ENCODE data around the gene GPR68.

GPR68 gene, protein sequence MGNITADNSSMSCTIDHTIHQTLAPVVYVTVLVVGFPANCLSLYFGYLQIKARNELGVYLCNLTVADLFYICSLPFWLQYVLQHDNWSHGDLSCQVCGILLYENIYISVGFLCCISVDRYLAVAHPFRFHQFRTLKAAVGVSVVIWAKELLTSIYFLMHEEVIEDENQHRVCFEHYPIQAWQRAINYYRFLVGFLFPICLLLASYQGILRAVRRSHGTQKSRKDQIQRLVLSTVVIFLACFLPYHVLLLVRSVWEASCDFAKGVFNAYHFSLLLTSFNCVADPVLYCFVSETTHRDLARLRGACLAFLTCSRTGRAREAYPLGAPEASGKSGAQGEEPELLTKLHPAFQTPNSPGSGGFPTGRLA

DNA sequence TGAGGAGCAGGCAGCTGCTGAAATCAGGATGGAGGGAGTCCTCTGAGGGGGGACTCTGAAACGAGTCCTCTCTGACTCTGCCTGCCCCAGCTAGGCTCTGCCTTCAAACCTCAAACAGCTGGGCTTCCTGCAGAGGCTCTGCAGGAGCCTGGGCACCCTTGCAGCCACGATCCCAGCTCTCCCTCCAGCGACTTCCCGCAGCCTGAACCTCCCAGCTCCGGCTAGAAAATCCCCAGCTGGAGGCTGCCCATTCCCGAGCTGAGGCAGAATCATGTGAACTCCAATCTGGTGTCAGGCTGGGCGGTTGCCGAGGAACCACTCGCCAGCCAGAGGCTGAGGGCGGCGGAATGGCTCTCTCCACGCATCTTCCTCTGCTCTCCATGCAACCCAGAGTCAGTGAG lies at the start of gene GPR68:
Gene GPR68, minus strand, starts transcription at position 204 of the 401 bp plus-strand sequence. CDS start 9,654 bp downstream, outside the sequence.
- Histone ChIP-seq H3K9ac (ENCODE audit: low read length) (peak within 1 kb of the TSS; percentile 20), H3K27me3 (replicated peaks; ENCODE audit: control insufficient read depth, insufficient read depth, low read length) (no peaks in the 10 kb centered on the region), H3K9me3 (ENCODE audit: control insufficient read depth, low read length) (no peaks in the 10 kb centered on the region), H3K36me3 (ENCODE audit: control insufficient read depth, insufficient read depth, low read length, severe bottlenecking) (no peaks in the 10 kb centered on the region), H3K4me1 (ENCODE audit: control insufficient read depth, insufficient read depth, low read length) (peaks cover 21% of the 10 kb centered on the region), H3K4me3 (ENCODE audit: low read length) (peak within 1 kb of the TSS; percentile 70)
- peak; percentile 54 for DNase-seq (ENCODE audit: low read depth)

DNA sequence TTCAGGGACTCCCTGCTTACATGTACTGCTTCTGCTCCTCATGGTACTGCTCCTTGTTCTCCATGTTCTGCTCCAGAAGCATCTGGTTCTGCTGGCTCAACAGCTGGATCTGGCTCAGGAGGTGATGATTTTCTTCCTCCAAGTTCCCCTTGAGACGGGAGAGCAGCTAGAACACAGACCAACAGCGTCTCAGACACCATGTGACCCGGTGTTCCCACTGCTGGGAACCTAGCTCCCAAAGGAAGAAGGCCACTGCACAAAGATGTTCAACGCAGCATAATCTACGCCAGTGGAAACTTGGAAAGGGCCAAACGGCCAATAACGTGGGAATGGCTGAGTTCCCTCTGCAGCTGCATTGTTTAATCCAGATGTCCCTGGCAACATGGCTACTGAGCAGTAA lies 49.6 kb upstream of the GPR68 start:
- no peaks in the 10 kb centered on the region for H3K4me1 ChIP-seq (ENCODE audit: control insufficient read depth, insufficient read depth, low read length)
- no peaks in the 10 kb centered on the region for H3K9me3 ChIP-seq (ENCODE audit: control insufficient read depth, low read length)
- no peaks in the 10 kb centered on the region for H3K36me3 ChIP-seq (ENCODE audit: control insufficient read depth, insufficient read depth, low read length, severe bottlenecking)
- DNase-seq (ENCODE audit: low read depth): no peak
- no peak overlapping the region for H3K9ac ChIP-seq (ENCODE audit: low read length)
- H3K4me3 ChIP-seq (ENCODE audit: low read length): no peak overlapping the region
- peaks cover 36% of the 10 kb centered on the region for H3K27me3 ChIP-seq (replicated peaks; ENCODE audit: control insufficient read depth, insufficient read depth, low read length)

DNA sequence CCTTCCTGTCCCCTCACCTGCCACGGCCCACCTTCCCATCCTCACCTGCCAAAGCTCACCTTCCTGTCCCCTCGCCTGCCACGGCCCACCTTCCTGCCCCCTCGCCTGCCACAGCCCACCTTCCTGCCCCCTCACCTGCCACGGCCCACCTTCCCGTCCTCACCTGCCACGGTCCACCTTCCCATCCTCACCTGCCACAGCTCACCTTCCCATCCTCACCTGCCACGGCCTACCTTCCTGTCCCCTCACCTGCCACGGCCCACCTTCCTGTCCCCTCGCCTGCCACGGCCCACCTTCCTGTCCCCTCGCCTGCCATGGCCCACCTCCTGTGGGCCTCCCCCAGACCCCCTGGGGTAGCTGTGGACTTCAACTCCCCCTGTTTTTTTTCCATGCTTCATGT lies 48.8 kb upstream of the GPR68 start:
- no peak overlapping the region for H3K9ac ChIP-seq (ENCODE audit: low read length)
- H3K4me3 ChIP-seq (ENCODE audit: low read length): no peak overlapping the region
- H3K36me3 ChIP-seq (ENCODE audit: control insufficient read depth, insufficient read depth, low read length, severe bottlenecking): no peaks in the 10 kb centered on the region
- no peaks in the 10 kb centered on the region for H3K9me3 ChIP-seq (ENCODE audit: control insufficient read depth, low read length)
- DNase-seq (ENCODE audit: low read depth): no peak
- H3K27me3 ChIP-seq (replicated peaks; ENCODE audit: control insufficient read depth, insufficient read depth, low read length): peaks cover 36% of the 10 kb centered on the region
- no peaks in the 10 kb centered on the region for H3K4me1 ChIP-seq (ENCODE audit: control insufficient read depth, insufficient read depth, low read length)

DNA sequence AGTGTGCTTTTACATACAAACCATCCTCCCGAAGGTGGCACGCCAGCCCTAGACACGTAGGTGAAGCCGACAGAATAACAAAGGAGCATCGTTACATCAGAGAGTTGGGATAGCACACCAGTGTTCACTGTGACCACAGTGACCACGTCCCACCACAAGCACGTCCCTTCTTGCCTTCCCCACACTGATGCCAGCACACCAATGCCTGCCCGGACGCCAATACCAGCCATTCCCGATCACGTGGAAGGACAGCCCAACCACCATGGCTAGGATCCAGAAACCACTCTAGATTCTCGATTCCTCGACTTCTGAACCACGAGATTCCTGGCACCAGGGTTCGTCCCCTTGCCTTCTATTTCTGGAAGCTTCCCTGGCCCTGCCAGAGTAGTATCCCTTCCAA lies 48.0 kb upstream of the GPR68 start:
- DNase-seq (ENCODE audit: low read depth): no peak
- Histone ChIP-seq H3K36me3 (ENCODE audit: control insufficient read depth, insufficient read depth, low read length, severe bottlenecking) (no peaks in the 10 kb centered on the region), H3K4me3 (ENCODE audit: low read length) (no peak overlapping the region), H3K4me1 (ENCODE audit: control insufficient read depth, insufficient read depth, low read length) (no peaks in the 10 kb centered on the region), H3K27me3 (replicated peaks; ENCODE audit: control insufficient read depth, insufficient read depth, low read length) (peaks cover 36% of the 10 kb centered on the region), H3K9ac (ENCODE audit: low read length) (no peak overlapping the region), H3K9me3 (ENCODE audit: control insufficient read depth, low read length) (no peaks in the 10 kb centered on the region)

DNA sequence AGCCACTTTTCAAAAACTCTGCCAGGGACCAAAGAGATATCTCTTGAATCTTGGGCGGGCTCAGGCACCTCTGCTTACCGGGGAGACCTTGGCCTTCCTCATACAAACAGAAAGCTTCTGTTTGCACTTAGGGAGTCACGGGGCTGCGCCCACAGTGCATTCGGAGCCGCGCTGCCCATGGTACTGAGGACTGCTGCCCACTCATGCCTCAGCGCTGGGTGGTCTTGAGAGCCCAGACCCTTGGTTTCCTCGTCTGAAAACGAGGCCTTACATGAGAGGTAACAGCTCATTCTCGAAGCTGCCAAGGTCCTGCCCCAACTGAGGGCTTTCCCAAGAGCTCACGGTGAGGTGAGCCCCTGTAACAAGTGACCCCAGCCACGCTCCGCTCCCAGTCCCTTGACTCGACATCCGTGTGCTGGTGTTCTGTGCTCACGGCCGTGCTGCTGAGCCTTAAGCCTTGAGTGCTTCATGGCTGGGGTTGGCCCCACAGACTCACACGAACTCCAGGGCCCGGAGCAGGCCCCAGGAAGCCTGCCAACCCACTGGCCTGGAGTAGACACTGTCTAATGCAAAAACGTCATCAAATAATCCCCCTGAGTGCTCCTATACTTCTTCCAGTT lies 47.4 kb upstream of the GPR68 start:
- no peak for DNase-seq (ENCODE audit: low read depth)
- no peaks in the 10 kb centered on the region for H3K9me3 ChIP-seq (ENCODE audit: control insufficient read depth, low read length)
- peaks cover 36% of the 10 kb centered on the region for H3K27me3 ChIP-seq (replicated peaks; ENCODE audit: control insufficient read depth, insufficient read depth, low read length)
- H3K4me3 ChIP-seq (ENCODE audit: low read length): no peak overlapping the region
- H3K9ac ChIP-seq (ENCODE audit: low read length): no peak overlapping the region
- H3K4me1 ChIP-seq (ENCODE audit: control insufficient read depth, insufficient read depth, low read length): no peaks in the 10 kb centered on the region
- no peaks in the 10 kb centered on the region for H3K36me3 ChIP-seq (ENCODE audit: control insufficient read depth, insufficient read depth, low read length, severe bottlenecking)

DNA sequence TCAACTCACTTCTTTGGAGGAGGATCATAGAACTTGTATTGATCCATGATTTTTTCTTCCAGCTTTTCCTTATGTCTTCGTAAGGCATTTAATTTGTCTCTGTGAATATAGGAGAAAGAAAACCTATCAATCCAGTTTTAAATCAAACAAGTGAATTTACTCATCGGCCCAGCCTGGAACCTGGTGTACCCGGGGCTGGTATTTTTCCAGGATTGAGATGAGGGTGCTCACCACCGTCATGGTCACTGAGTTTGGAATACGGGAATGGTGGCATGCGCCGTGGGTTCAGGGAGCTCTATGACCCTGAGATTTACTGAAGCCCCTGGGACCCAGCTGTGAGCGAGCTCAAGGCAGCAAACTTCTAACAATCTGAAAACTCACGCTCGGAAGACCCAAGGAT lies 46.5 kb upstream of the GPR68 start:
- Histone ChIP-seq H3K36me3 (ENCODE audit: control insufficient read depth, insufficient read depth, low read length, severe bottlenecking) (no peaks in the 10 kb centered on the region), H3K9ac (ENCODE audit: low read length) (no peak overlapping the region), H3K4me1 (ENCODE audit: control insufficient read depth, insufficient read depth, low read length) (no peaks in the 10 kb centered on the region), H3K4me3 (ENCODE audit: low read length) (no peak overlapping the region), H3K27me3 (replicated peaks; ENCODE audit: control insufficient read depth, insufficient read depth, low read length) (peaks cover 27% of the 10 kb centered on the region), H3K9me3 (ENCODE audit: control insufficient read depth, low read length) (no peaks in the 10 kb centered on the region)
- no peak for DNase-seq (ENCODE audit: low read depth)

DNA sequence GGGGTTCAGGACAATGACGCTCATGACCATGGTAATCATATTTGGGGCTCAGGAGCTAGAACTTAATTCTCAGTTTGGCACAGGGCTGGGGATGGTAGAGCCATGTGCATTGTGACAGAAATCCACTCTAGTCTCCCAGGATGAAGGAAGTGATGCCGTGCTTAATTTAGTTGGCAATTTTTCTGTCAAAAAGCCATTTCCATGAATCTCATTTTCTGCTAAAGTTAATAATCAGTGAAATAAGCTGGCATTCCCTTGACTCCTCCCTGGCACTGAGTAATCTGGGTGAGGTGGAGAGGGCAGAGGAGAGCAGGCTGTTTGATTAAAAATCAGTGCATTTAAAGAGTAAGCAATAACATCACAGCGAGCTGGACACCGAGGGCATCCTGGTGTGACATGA lies 45.0 kb upstream of the GPR68 start:
- Histone ChIP-seq H3K9ac (ENCODE audit: low read length) (no peak overlapping the region), H3K9me3 (ENCODE audit: control insufficient read depth, low read length) (no peaks in the 10 kb centered on the region), H3K27me3 (replicated peaks; ENCODE audit: control insufficient read depth, insufficient read depth, low read length) (peaks cover 22% of the 10 kb centered on the region), H3K4me3 (ENCODE audit: low read length) (no peak overlapping the region), H3K36me3 (ENCODE audit: control insufficient read depth, insufficient read depth, low read length, severe bottlenecking) (no peaks in the 10 kb centered on the region), H3K4me1 (ENCODE audit: control insufficient read depth, insufficient read depth, low read length) (peaks cover 8% of the 10 kb centered on the region)
- DNase-seq (ENCODE audit: low read depth): no peak

DNA sequence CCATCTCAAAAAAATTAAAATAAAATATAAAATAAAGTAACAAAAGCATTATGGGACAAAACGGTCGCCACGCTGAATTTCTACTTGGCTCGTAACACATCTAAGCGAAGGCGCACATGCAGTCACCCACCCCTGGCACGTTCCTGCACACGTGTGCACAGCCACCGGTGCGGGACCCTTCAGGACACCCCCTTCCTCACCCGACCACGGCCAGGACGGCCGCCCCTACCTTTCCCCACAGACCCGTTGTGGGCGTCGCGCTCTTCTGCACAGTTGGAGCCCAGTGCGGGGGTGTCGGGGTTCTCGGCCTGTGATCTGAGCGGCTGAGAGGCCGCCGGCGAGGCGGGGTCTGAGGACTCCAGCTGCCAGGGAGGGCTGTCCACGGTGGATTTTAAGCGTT lies 44.4 kb upstream of the GPR68 start:
- peaks cover 14% of the 10 kb centered on the region for H3K4me1 ChIP-seq (ENCODE audit: control insufficient read depth, insufficient read depth, low read length)
- H3K9me3 ChIP-seq (ENCODE audit: control insufficient read depth, low read length): no peaks in the 10 kb centered on the region
- no peaks in the 10 kb centered on the region for H3K36me3 ChIP-seq (ENCODE audit: control insufficient read depth, insufficient read depth, low read length, severe bottlenecking)
- no peak overlapping the region for H3K4me3 ChIP-seq (ENCODE audit: low read length)
- no peak for DNase-seq (ENCODE audit: low read depth)
- no peak overlapping the region for H3K9ac ChIP-seq (ENCODE audit: low read length)
- peaks cover 22% of the 10 kb centered on the region for H3K27me3 ChIP-seq (replicated peaks; ENCODE audit: control insufficient read depth, insufficient read depth, low read length)

DNA sequence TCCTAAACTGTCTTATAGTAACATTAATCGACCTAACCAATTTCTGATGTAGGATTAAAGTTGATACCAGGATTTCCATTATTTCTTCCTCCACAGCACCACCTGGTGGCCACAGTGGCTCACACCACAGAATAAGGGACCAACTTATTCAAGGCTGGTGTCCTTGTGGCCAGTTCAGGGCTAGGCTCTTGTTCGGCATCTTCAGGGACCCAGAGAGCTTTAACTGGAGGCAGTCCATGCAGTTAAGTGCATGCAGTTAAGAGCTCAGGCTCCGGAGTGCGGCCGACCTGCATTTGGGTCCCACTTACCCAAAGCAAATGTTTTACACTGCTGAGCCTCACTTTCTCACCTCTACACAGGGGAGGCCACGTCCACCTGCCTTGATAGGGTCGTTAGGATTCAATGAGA lies 42.0 kb upstream of the GPR68 start:
- peaks cover 8% of the 10 kb centered on the region for H3K9me3 ChIP-seq (ENCODE audit: control insufficient read depth, low read length)
- H3K27me3 ChIP-seq (replicated peaks; ENCODE audit: control insufficient read depth, insufficient read depth, low read length): peaks cover 7% of the 10 kb centered on the region

DNA sequence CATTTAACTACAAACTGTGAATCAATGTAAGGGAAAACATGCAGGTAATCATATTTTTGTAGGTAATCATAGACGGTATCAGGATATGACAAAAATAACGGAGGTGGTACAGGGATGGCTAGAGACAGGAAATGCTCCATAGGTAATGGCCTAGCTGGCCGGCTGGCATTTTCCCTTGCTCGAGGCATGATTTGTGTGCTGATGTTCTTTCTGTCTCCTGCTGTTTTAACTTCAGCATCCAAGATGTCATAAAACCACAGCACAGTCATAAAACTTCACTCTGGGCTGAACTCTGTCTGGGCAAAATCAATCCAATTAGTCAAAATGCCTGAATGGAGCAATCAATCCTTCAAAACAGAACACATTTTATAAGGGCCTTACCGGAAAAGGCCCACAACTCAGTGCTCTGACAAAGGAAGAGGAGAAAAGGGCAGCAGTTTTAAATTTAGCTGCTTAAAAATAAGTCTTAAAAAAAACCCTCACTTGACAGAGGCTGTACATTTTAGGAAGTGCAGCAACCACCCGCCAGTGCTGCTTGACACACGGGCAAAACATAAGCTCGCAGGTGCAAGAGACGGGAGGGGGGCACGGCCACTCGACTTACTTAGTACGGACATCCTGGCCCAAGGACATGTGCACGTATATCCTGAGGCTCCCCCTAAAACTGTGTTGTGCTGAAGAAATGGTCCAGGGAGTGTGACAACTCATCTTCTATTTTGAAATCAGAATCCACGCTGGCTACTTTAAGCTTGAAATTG lies 40.5 kb upstream of the GPR68 start:
- H3K4me1 ChIP-seq (ENCODE audit: control insufficient read depth, insufficient read depth, low read length): peaks cover 20% of the 10 kb centered on the region
- H3K9ac ChIP-seq (ENCODE audit: low read length): no peak overlapping the region
- no peaks in the 10 kb centered on the region for H3K27me3 ChIP-seq (replicated peaks; ENCODE audit: control insufficient read depth, insufficient read depth, low read length)
- DNase-seq (ENCODE audit: low read depth): no peak
- H3K4me3 ChIP-seq (ENCODE audit: low read length): no peak overlapping the region
- peaks cover 8% of the 10 kb centered on the region for H3K9me3 ChIP-seq (ENCODE audit: control insufficient read depth, low read length)
- no peaks in the 10 kb centered on the region for H3K36me3 ChIP-seq (ENCODE audit: control insufficient read depth, insufficient read depth, low read length, severe bottlenecking)

More for the DNA sequence above, 42.0 kb upstream of the GPR68 start:
- peak; percentile 89 for DNase-seq (ENCODE audit: low read depth)
- H3K4me3 ChIP-seq (ENCODE audit: low read length): no peak overlapping the region
- no peak overlapping the region for H3K9ac ChIP-seq (ENCODE audit: low read length)
- H3K4me1 ChIP-seq (ENCODE audit: control insufficient read depth, insufficient read depth, low read length): peaks cover 20% of the 10 kb centered on the region
- no peaks in the 10 kb centered on the region for H3K36me3 ChIP-seq (ENCODE audit: control insufficient read depth, insufficient read depth, low read length, severe bottlenecking)

DNA sequence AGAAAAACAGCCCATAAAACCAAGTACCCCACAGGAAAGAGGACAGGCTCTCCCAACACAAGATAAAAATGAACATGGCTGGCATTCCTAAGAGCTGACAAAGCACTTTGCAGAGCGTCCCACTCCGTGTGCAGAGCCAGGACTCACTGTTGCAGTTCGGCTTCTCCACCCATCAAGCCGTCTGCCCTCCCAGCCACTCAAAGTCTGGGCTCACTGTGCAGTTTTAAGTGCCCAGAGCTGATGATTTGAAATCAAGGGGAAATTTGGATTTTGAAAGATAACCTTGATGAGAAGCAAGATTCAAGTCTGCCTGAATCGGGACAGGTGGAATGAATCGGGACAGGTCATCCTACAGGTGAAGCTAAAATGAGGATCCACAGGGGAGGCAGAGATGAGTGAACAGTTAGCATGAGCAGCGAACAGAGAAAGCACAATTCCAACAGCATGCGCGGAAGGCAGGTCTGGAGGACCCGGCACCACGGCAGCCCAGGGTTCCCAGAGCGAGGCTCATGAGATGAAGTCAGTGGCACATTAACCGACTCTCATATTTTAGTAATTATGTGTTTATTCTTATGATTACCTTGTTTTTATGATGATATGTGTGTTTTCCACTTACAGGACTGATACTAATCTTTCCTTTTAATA lies 39.8 kb upstream of the GPR68 start:
- DNase-seq (ENCODE audit: low read depth): peak; percentile 78
- H3K9ac ChIP-seq (ENCODE audit: low read length): no peak overlapping the region
- H3K36me3 ChIP-seq (ENCODE audit: control insufficient read depth, insufficient read depth, low read length, severe bottlenecking): no peaks in the 10 kb centered on the region

More for the DNA sequence above, 39.8 kb upstream of the GPR68 start:
- peaks cover 8% of the 10 kb centered on the region for H3K9me3 ChIP-seq (ENCODE audit: control insufficient read depth, low read length)
- H3K4me1 ChIP-seq (ENCODE audit: control insufficient read depth, insufficient read depth, low read length): peaks cover 20% of the 10 kb centered on the region
- H3K4me3 ChIP-seq (ENCODE audit: low read length): no peak overlapping the region
- no peaks in the 10 kb centered on the region for H3K27me3 ChIP-seq (replicated peaks; ENCODE audit: control insufficient read depth, insufficient read depth, low read length)

Data from adipocyte (in vitro differentiated cells).